Right atrium auricular region (tissue), 2 donors: ENCODE measurements around the gene CABLES1. TPM values are rescaled to one million over a fixed set of nuclear protein-coding genes. Genes with fewer than 3 reads are reported as not detected.

ENCODE experiments used
- DNase-seq: peaks from one replicate; pipeline ENCODE4 v3.0.0-alpha.2; 2019; ENCODE audit warnings: low spot score
- H3K27ac ChIP-seq, 2 donors: fragments of 200-600 bp; sonication (generic); 1 replicate in 1 of 2; 2 replicates in 1 of 2; pipeline ENCODE4 v1.5.1; 2016 to 2019
- H3K27me3 ChIP-seq, 2 donors: fragments of 200-600 bp; sonication (generic); one replicate each; pipeline versions ENCODE4 v1.5.1 to v1.6.0; 2017 to 2019
- H3K36me3 ChIP-seq: fragments of 200-600 bp; sonication (generic); one replicate; pipeline ENCODE4 v1.5.1; 2016
- H3K4me1 ChIP-seq, 2 donors: fragments of 200-600 bp; sonication (generic); one replicate each; pipeline versions ENCODE4 v1.5.1 to v1.6.0; 2017 to 2019
- H3K4me3 ChIP-seq, 2 donors: fragments of 200-600 bp; sonication (generic); 1 replicate in 1 of 2; 2 replicates in 1 of 2; pipeline ENCODE4 v1.5.1; 2017 to 2019; ENCODE audit warnings: mild to moderate bottlenecking in 1 of 2, moderate library complexity in 1 of 2
- H3K9me3 ChIP-seq, 2 donors: fragments of 200-600 bp; sonication (generic); one replicate each; pipeline ENCODE4 v1.5.1; 2019
- total RNA-seq, 2 donors: library from RNA; depleted of rRNA; stranded (reverse); fragments of >200 nt; gene quantifications; one replicate each; pipeline ENCODE4 v1.1.0, GENCODE V29; 2016
- TF ChIP-seq, protein P1 (sequence below), 2 donors: fragments of 200-600 bp; sonication (generic); IDR thresholded peaks; one replicate each; pipeline ENCODE4 v1.5.1; 2019; ENCODE audit warnings: antibody characterized with exemption in 2 of 2

Gene CABLES1
- total RNA-seq, 2 donors from 2014 or later, result 5.4 to 6.9 TPM

DNA sequence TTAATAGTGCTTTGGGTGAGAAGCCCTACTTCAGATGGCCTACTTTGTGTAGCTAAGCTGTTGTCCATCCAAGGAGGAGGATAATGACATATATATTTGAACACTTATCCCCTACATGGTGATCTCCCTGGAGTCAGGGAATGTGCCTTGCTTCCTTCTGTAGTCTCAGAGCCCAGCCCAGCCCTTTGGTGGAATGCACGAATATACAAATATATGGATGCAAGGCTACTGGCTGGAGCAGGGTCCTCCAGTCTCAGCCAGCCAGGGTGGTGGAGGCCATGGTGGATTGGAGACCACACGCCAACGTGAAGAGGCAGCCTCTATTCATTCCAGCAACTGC, 167.2 kb downstream of the CABLES1 start:
- H3K36me3 ChIP-seq, result no peaks in the 10 kb centered on the region
- no peak overlapping the region for H3K27ac ChIP-seq
- TF ChIP-seq, protein P1, sequence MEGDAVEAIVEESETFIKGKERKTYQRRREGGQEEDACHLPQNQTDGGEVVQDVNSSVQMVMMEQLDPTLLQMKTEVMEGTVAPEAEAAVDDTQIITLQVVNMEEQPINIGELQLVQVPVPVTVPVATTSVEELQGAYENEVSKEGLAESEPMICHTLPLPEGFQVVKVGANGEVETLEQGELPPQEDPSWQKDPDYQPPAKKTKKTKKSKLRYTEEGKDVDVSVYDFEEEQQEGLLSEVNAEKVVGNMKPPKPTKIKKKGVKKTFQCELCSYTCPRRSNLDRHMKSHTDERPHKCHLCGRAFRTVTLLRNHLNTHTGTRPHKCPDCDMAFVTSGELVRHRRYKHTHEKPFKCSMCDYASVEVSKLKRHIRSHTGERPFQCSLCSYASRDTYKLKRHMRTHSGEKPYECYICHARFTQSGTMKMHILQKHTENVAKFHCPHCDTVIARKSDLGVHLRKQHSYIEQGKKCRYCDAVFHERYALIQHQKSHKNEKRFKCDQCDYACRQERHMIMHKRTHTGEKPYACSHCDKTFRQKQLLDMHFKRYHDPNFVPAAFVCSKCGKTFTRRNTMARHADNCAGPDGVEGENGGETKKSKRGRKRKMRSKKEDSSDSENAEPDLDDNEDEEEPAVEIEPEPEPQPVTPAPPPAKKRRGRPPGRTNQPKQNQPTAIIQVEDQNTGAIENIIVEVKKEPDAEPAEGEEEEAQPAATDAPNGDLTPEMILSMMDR (IDR thresholded peaks at IDR 0.05), result no peak
- DNase-seq, result no peak
- no peak overlapping the region for H3K4me3 ChIP-seq
- H3K9me3 ChIP-seq, result no peaks in the 10 kb centered on the region
- H3K4me1 ChIP-seq, result no peaks in the 10 kb centered on the region
- H3K27me3 ChIP-seq, result no peaks in the 10 kb centered on the region

DNA sequence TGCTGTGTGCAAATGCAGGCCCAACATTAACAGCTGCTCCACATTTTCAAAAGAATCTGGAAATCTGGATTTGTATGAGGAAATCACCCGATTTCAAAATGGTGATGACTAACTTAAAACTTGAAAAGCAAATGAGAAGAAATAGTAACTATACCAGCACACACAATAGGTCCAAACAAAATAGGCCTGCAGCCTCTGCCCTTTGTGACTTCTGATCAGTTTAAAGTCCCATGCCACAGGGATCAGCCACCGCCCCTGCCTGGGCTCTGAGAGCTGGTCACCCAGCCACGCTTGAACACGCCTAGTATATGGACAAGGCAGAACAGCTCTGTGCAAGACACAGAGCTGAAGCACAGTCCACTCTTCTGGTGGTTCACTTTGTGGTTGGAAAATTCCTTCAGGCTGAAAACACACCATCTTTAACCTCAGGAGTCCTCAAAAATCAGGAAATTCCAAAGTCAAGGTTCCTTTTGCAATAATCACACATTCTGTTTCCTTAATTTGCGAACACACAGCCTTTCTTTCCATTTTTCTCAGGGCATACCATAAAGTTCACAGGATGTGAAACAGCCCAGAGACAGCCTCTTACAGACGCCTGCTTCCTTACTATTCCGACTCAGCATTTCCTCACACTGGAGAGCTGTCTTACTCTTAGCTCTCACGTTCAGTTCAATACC, 167.7 kb downstream of the CABLES1 start:
- TF ChIP-seq, protein P1 (IDR thresholded peaks at IDR 0.05), result no peak
- Histone ChIP-seq H3K4me1 (no peaks in the 10 kb centered on the region), H3K27me3 (no peaks in the 10 kb centered on the region), H3K9me3 (no peaks in the 10 kb centered on the region), H3K4me3 (no peak overlapping the region), H3K27ac (no peak overlapping the region), H3K36me3 (no peaks in the 10 kb centered on the region)
- no peak for DNase-seq

DNA sequence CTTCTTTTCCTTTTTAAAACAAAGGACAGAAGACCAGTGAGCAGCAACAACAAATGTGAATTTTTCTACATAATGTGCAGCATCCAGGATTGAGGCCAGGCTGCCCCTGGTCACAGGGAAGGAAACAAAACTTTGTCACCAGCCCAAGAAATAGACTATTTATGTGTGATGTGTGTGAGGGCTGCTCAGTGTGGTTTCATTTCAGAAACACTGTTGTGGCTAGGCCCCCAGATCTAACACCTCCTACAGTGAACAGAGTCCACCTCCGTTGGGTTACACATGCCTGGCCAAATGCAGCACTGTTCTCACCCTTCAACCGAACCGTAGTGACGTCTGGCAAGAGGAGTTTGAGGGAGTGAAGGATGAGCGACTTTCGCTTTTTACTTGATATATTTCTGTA, 171.5 kb downstream of the CABLES1 start:
- TF ChIP-seq, protein P1 (IDR thresholded peaks at IDR 0.05), result no peak
- no peak overlapping the region for H3K4me3 ChIP-seq
- H3K27ac ChIP-seq, result no peak overlapping the region

DNA sequence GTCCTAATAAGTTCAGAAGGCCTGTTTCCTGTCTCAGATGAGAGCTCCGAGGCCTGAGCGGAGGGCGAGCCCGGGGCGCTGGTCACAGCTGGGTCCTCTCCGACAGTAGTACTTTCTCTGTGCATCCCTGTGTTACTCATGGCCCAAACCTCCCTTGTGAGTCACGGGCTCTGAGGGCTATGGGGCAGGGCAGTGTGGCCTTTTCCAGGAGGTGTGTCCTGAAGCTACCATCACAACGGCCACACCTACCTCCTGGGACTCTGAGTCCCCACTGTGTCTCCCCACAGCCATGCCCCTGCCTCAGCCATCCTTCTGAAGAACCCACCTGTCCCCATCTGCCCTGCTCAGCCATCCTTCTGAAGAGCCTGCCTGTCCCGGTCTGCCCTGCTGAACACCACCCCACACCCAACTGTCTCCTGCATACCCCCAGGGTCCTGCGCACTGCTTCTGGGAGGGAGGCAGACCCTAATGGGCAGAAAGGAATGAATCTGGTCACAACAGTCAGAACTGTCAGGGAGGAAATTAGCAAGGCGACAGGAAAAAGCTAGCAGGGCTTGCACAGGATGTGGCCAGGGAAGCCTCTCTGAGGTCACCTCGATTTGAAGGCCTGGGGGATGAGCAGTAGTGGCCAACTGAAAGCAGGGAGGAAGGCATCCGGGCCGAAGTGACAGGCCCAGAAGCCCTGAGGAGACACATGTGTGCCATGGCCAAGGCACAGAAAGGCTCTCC, 172.4 kb downstream of the CABLES1 start:
- no peaks in the 10 kb centered on the region for H3K36me3 ChIP-seq
- no peak overlapping the region for H3K27ac ChIP-seq
- no peaks in the 10 kb centered on the region for H3K27me3 ChIP-seq
- no peaks in the 10 kb centered on the region for H3K9me3 ChIP-seq
- DNase-seq, result no peak
- no peak overlapping the region for H3K4me3 ChIP-seq
- TF ChIP-seq, protein P1 (IDR thresholded peaks at IDR 0.05), result no peak
- peaks cover 0 to 9% of the 10 kb centered on the region in 2 donors for H3K4me1 ChIP-seq

More for the DNA sequence above, 171.5 kb downstream of the CABLES1 start:
- no peaks in the 10 kb centered on the region for H3K27me3 ChIP-seq
- no peaks in the 10 kb centered on the region for H3K36me3 ChIP-seq
- H3K4me1 ChIP-seq, result peaks cover 0 to under 1% of the 10 kb centered on the region in 2 donors
- no peaks in the 10 kb centered on the region for H3K9me3 ChIP-seq
- DNase-seq, result no peak

Other genes with a start within 250 kb of the CABLES1 start
- gene RBBP8, start 202.2 kb upstream of the CABLES1 start, total RNA-seq, result 1 to 10 TPM; 7.2 to 7.6 TPM